ENCODE data around the gene AGPAT4.

Gene AGPAT4

DNA sequence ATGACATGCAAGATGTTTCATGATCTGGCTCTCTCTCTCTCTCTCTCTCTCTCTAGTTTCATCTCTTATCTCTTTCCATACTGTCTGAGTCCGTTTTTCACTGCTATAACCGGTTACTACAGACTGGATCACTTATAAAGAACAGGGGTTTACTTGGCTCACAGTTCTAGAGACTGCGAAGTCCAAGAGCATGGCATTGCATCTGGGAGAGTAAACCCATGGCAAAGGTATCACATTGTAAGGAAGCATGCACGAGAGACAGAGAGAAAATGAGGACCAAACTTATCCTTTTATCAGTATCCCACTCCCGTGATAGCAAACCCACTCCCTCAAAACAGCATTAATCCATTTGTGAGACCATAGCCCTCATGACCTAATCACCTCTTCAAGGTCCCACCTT is 7.2 kb upstream of the AGPAT4 start:
- DNase-seq (ENCODE audit: low read depth, low spot score) = no peak

GRCh38 chr6:161279677-161280415 is 6.0 kb upstream of the AGPAT4 start:
- no peak for DNase-seq (ENCODE audit: low read depth, low spot score)

DNA sequence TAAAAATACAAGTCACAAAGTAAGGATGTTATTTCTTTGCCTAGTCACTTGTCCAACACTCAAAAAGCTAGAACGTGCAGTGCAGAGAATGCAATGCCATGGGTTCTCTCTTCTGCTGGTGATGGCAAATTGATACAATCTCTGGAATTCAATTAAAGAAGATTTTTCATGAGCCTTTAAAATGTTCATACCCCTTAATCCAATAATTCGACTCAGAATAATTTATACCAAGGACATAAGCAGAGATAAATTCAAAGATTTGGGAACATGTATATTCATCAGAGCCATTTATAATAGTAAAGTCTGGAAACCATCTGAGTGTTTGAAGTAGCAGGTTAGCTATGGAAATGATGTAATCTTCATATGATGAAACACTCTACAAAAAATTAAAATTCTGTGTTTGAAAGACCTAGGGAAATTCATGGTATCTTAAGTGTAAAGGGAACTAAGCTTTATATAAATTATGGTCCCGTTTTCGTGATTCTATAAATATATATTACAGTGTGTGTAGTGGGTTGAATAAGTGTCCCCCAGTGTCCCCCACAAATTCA is 2.8 kb upstream of the AGPAT4 start:
- no peak for DNase-seq (ENCODE audit: low read depth, low spot score)

GRCh38 chr6:161274898-161275297 is 1.0 kb upstream of the AGPAT4 start:
- DNase-seq (ENCODE audit: low read depth, low spot score) = no peak

DNA sequence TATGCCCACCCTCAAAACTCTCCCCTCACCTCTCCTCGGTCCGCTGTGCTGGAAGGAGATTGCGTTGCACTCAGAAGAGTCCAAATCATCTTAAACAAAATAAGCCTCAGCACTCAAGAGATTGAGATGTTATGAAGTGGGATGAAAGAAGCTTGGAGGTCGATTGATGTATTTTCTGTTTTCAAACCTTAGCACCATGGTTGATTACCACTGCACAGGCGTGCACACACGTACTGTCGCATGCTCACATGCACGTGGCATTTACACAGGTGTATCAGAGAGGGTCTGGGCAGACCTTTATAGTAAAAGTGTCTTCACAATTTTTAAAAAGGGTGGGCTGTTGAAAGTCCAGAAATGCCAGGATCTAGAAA is 612 bp upstream of the AGPAT4 start:
- no peak for DNase-seq (ENCODE audit: low read depth, low spot score)

- DNase-seq (ENCODE audit: low read depth, low spot score) = no peak
These were observed 548 bp downstream of the AGPAT4 start for GRCh38 chr6:161273274-161273751.

GRCh38 chr6:161272635-161273273 is 1.1 kb downstream of the AGPAT4 start:
- DNase-seq (ENCODE audit: low read depth, low spot score) = no peak

GRCh38 chr6:161271343-161272030 is 2.4 kb downstream of the AGPAT4 start:
- DNase-seq (ENCODE audit: low read depth, low spot score) = no peak

- DNase-seq (ENCODE audit: low read depth, low spot score) = no peak
These were observed 3.7 kb downstream of the AGPAT4 start for GRCh38 chr6:161270116-161270515.

DNA sequence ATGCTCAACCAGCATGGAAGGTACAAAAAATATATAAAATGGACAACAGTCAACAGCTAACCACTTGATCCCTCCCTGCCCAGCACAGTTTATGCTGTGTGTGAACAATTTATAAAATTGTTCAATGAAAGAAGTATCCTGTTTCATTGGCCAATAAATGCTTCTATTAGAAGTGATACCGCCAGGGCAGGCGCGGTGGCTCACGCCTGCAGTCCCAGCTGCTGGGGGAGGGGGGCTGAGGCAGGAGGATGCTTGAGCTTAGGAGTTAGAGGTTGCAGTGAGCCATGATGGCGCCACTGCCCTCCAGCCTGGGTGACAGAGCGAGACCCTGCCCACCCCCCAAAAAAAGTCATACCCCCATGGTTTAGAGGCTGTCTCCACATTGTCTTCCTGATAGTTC is 4.6 kb downstream of the AGPAT4 start:
- no peak for DNase-seq (ENCODE audit: low read depth, low spot score)

- no peak for DNase-seq (ENCODE audit: low read depth, low spot score)
These were observed 5.2 kb downstream of the AGPAT4 start for GRCh38 chr6:161268531-161269210.

- DNase-seq (ENCODE audit: low read depth, low spot score) = no peak
These were observed 7.2 kb downstream of the AGPAT4 start for GRCh38 chr6:161266513-161267230.

- DNase-seq (ENCODE audit: low read depth, low spot score) = no peak
These were observed 7.9 kb downstream of the AGPAT4 start for GRCh38 chr6:161265975-161266374.

DNA sequence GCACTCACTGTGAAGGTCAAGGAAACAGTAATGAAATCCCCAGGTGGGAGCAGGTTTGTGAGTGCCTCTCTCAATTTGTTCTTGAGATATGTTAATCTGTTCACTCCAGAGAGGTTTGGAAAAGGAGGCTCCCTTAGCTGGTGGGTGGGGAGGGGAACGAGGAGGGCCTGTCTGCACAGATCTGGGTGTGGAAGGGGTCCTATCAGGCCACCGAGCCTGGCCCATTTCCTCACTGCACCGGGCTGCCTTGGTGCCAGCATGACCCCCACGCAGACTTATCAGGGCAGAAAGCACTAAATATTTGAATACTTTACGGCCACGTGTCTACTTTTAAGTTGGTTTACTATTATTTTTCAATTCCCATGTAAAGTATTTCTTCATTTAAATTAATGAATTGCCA is 8.3 kb downstream of the AGPAT4 start:
- no peak for DNase-seq (ENCODE audit: low read depth, low spot score)

DNA sequence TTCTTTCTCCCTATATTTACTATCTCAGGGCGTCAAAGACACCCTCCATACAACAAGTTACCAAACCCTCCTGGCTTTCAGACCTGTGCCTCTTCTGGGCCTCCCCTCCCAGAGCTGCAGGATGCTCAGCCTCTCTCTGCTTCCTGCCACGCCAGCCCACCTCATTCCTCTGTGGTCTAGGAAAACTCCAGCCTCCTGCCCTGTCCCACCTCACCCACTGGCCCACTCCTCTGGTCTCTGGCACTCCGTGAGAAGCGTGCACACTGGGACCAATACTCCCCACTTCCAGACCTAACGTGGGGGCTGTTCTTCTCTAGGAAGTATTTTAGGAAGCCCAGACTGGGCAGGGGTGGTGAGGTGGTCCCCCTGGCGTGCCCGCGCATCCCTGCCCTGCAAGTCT is 9.7 kb downstream of the AGPAT4 start:
- no peak for DNase-seq (ENCODE audit: low read depth, low spot score)

GRCh38 chr6:161261816-161262215 is 12.0 kb downstream of the AGPAT4 start:
- no peak for DNase-seq (ENCODE audit: low read depth, low spot score)

GRCh38 chr6:161261325-161261724 is 12.5 kb downstream of the AGPAT4 start:
- DNase-seq (ENCODE audit: low read depth, low spot score) = no peak

- DNase-seq (ENCODE audit: low read depth, low spot score) = no peak
These were observed 14.6 kb downstream of the AGPAT4 start for GRCh38 chr6:161259302-161259701.

- no peak for DNase-seq (ENCODE audit: low read depth, low spot score)
These were observed 15.9 kb downstream of the AGPAT4 start for GRCh38 chr6:161257793-161258457.

GRCh38 chr6:161256407-161256806 is 17.5 kb downstream of the AGPAT4 start:
- no peak for DNase-seq (ENCODE audit: low read depth, low spot score)

DNA sequence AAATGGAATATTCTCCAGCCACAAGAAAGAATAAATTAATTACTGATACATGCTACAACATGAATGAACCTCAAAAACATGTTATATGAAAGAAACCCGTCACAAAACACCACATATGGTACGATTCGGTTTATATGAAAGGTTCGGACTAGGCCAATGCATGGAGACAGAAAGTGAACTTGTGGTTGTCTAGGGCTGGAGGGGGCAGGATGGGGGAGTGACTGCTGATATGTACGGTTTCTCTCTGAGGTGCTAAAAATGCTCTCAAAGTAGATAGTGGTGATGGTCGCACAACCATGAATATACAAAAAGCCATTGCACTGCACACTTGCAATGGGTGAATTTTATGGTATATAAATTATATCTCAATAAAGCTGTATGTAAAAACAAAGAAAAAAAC is 18.3 kb downstream of the AGPAT4 start:
- no peak for DNase-seq (ENCODE audit: low read depth, low spot score)

Data from iPS DF 19.7 (cell line).